Activated naive CD4-positive, alpha-beta T cell treated with anti-CD3 and anti-CD28 coated beads, Interleukin-2, amount 10 ng/mL, durations not matched to agents 7 days and 5 days (primary cell): ENCODE results near the gene GNG7.
A peak's percentile ranks its signal among the peaks of the same experiment; 100 is the strongest.
"Not testable (repeated sequence)": the region's sequence is repeated elsewhere in the genome, so short reads cannot be mapped to it uniquely, and the experiment has no call there.

Experiments used
- CTCF ChIA-PET: fragments of 350-600 bp; sonication (Branson Sonifier 250); formaldehyde crosslinking; loops from one replicate; lab custom pipeline; 2021; ENCODE audit warnings: antibody characterized with exemption; lab: Charles Lee
- DNase-seq: peaks from one replicate; pipeline ENCODE4 v3.0.0-alpha.2; 2020
- H3K27ac Mint-ChIP-seq: one replicate; pipeline ENCODE4 v1.8.0; 2021; ENCODE audit warnings: mild to moderate bottlenecking, moderate library complexity, mixed read lengths
- H3K27me3 Mint-ChIP-seq: one replicate; pipeline ENCODE4 v1.8.0; 2021; ENCODE audit warnings: mild to moderate bottlenecking, mixed read lengths
- H3K36me3 Mint-ChIP-seq: one replicate; pipeline ENCODE4 v1.8.0; 2021; ENCODE audit warnings: mixed read lengths
- H3K4me1 Mint-ChIP-seq: one replicate; pipeline ENCODE4 v1.8.0; 2021; ENCODE audit warnings: mixed read lengths
- H3K4me3 Mint-ChIP-seq: one replicate; pipeline ENCODE4 v1.8.0; 2021; ENCODE audit warnings: mild to moderate bottlenecking, moderate library complexity, mixed read lengths
- H3K9me3 Mint-ChIP-seq: one replicate; pipeline ENCODE4 v1.8.0; 2021; ENCODE audit warnings: mixed read lengths

GNG7 gene

GRCh38 chr19:2514981-2515518 is 187.4 kb downstream of the GNG7 start:
- CTCF ChIA-PET: interaction anchor here (1.2 kb wide), 1 partner anchor 65 kb away, joined by 4 read pairs; no protein-coding TSS in a partner anchor
- H3K4me3 Mint-ChIP-seq: no peak overlapping the region
- H3K27ac Mint-ChIP-seq: no peak overlapping the region
- DNase-seq: no peak
- H3K36me3 Mint-ChIP-seq: no peaks in the 10 kb centered on the region
- H3K9me3 Mint-ChIP-seq: no peaks in the 10 kb centered on the region
- H3K27me3 Mint-ChIP-seq: peaks cover 39% of the 10 kb centered on the region
- H3K4me1 Mint-ChIP-seq: peaks cover 8% of the 10 kb centered on the region

- peaks cover 8% of the 10 kb centered on the region for H3K4me1 Mint-ChIP-seq
- no peak overlapping the region for H3K4me3 Mint-ChIP-seq
- no peak overlapping the region for H3K27ac Mint-ChIP-seq
- DNase-seq: no peak
- H3K27me3 Mint-ChIP-seq: peaks cover 29% of the 10 kb centered on the region
- H3K9me3 Mint-ChIP-seq: peaks cover 2% of the 10 kb centered on the region
- CTCF ChIA-PET: no interaction called here
- H3K36me3 Mint-ChIP-seq: no peaks in the 10 kb centered on the region
These were observed 189.7 kb downstream of the GNG7 start for GRCh38 chr19:2512523-2513431.

- H3K9me3 Mint-ChIP-seq: peaks cover 2% of the 10 kb centered on the region
- no peak for DNase-seq
- H3K4me3 Mint-ChIP-seq: no peak overlapping the region
- H3K36me3 Mint-ChIP-seq: no peaks in the 10 kb centered on the region
- peaks cover 16% of the 10 kb centered on the region for H3K4me1 Mint-ChIP-seq
- H3K27me3 Mint-ChIP-seq: peaks cover 31% of the 10 kb centered on the region
- CTCF ChIA-PET: no interaction called here
- no peak overlapping the region for H3K27ac Mint-ChIP-seq
These were observed 190.5 kb downstream of the GNG7 start for GRCh38 chr19:2511991-2512390.

- DNase-seq: no peak
- Mint-ChIP-seq H3K27ac (no peak overlapping the region), H3K36me3 (no peaks in the 10 kb centered on the region), H3K9me3 (peaks cover 2% of the 10 kb centered on the region), H3K27me3 (peaks cover 28% of the 10 kb centered on the region), H3K4me3 (no peak overlapping the region), H3K4me1 (peaks cover 18% of the 10 kb centered on the region)
- CTCF ChIA-PET: no interaction called here
These were observed 190.9 kb downstream of the GNG7 start for GRCh38 chr19:2511570-2511969.

GRCh38 chr19:2509096-2509495 is 193.4 kb downstream of the GNG7 start:
- H3K4me3 Mint-ChIP-seq: no peak overlapping the region
- peaks cover 30% of the 10 kb centered on the region for H3K4me1 Mint-ChIP-seq
- CTCF ChIA-PET: no interaction called here

GRCh38 chr19:2507109-2507508 is 195.4 kb downstream of the GNG7 start:
- peak; percentile 74 for DNase-seq
- Mint-ChIP-seq H3K4me1 (peaks cover 46% of the 10 kb centered on the region), H3K27ac (peak overlapping the region; percentile 97), H3K4me3 (no peak overlapping the region), H3K27me3 (peaks cover 15% of the 10 kb centered on the region), H3K9me3 (peaks cover 2% of the 10 kb centered on the region), H3K36me3 (no peaks in the 10 kb centered on the region)
- CTCF ChIA-PET: interaction anchor here (0.9 kb wide), 1 partner anchor 8 kb away, joined by 3 read pairs; no protein-coding TSS in a partner anchor

More at GRCh38 chr19:2509096-2509495, 193.4 kb downstream of the GNG7 start:
- Mint-ChIP-seq H3K27ac (peak overlapping the region; percentile 65), H3K36me3 (no peaks in the 10 kb centered on the region), H3K27me3 (peaks cover 18% of the 10 kb centered on the region), H3K9me3 (peaks cover 2% of the 10 kb centered on the region)
- DNase-seq: no peak

- H3K4me1 Mint-ChIP-seq: peaks cover 49% of the 10 kb centered on the region
- not testable (repeated sequence) for H3K4me3 Mint-ChIP-seq
- CTCF ChIA-PET: interaction anchor here (0.9 kb wide), 1 partner anchor 8 kb away, joined by 3 read pairs; no protein-coding TSS in a partner anchor
These were observed 195.8 kb downstream of the GNG7 start for GRCh38 chr19:2506656-2507055.

GRCh38 chr19:2503521-2504109 is 198.9 kb downstream of the GNG7 start:
- H3K9me3 Mint-ChIP-seq: no peaks in the 10 kb centered on the region
- H3K27ac Mint-ChIP-seq: peak overlapping the region; percentile 98
- H3K4me1 Mint-ChIP-seq: peaks cover 59% of the 10 kb centered on the region
- H3K27me3 Mint-ChIP-seq: peaks cover 26% of the 10 kb centered on the region
- CTCF ChIA-PET: interaction anchor here (1.0 to 1.3 kb wide), 3 partner anchors 25 to 108 kb away, joined by 3 to 4 read pairs (median 4); no protein-coding TSS in a partner anchor
- peak overlapping the region; percentile 55 for H3K4me3 Mint-ChIP-seq
- no peaks in the 10 kb centered on the region for H3K36me3 Mint-ChIP-seq
- DNase-seq: peak; percentile 76

More at GRCh38 chr19:2506656-2507055, 195.8 kb downstream of the GNG7 start:
- H3K27me3 Mint-ChIP-seq: peaks cover 15% of the 10 kb centered on the region
- not testable (repeated sequence) for H3K36me3 Mint-ChIP-seq, H3K9me3 Mint-ChIP-seq, DNase-seq
- peak overlapping the region; percentile 97 for H3K27ac Mint-ChIP-seq

GRCh38 chr19:2500841-2501261 is 201.6 kb downstream of the GNG7 start:
- Mint-ChIP-seq H3K36me3 (no peaks in the 10 kb centered on the region), H3K9me3 (no peaks in the 10 kb centered on the region), H3K27ac (no peak overlapping the region), H3K4me3 (no peak overlapping the region), H3K4me1 (peaks cover 59% of the 10 kb centered on the region), H3K27me3 (peaks cover 22% of the 10 kb centered on the region)
- no peak for DNase-seq
- CTCF ChIA-PET: no interaction called here

- Mint-ChIP-seq H3K4me1 (peaks cover 57% of the 10 kb centered on the region), H3K4me3 (no peak overlapping the region), H3K27ac (no peak overlapping the region), H3K27me3 (peaks cover 23% of the 10 kb centered on the region), H3K9me3 (no peaks in the 10 kb centered on the region), H3K36me3 (no peaks in the 10 kb centered on the region)
- DNase-seq: no peak
- CTCF ChIA-PET: no interaction called here
These were observed 202.3 kb downstream of the GNG7 start for GRCh38 chr19:2500156-2500555.

GRCh38 chr19:2497186-2497585 is 205.3 kb downstream of the GNG7 start:
- no peak for DNase-seq
- Mint-ChIP-seq H3K36me3 (no peaks in the 10 kb centered on the region), H3K9me3 (no peaks in the 10 kb centered on the region), H3K4me3 (no peak overlapping the region), H3K4me1 (peaks cover 52% of the 10 kb centered on the region), H3K27ac (no peak overlapping the region), H3K27me3 (peaks cover 41% of the 10 kb centered on the region)
- CTCF ChIA-PET: no interaction called here

GRCh38 chr19:2495651-2496316 is 206.7 kb downstream of the GNG7 start:
- Mint-ChIP-seq H3K4me1 (peaks cover 60% of the 10 kb centered on the region), H3K4me3 (peak overlapping the region; percentile 64), H3K9me3 (no peaks in the 10 kb centered on the region), H3K27me3 (peaks cover 55% of the 10 kb centered on the region), H3K27ac (peak overlapping the region; percentile 67), H3K36me3 (no peaks in the 10 kb centered on the region)
- CTCF ChIA-PET: interaction anchor here (0.5 kb wide), 1 partner anchor 629 kb away, joined by 3 read pairs; no protein-coding TSS in a partner anchor
- DNase-seq: no peak

GRCh38 chr19:2495130-2495641 is 207.3 kb downstream of the GNG7 start:
- Mint-ChIP-seq H3K4me3 (peak overlapping the region; percentile 68), H3K9me3 (no peaks in the 10 kb centered on the region), H3K27me3 (peaks cover 59% of the 10 kb centered on the region), H3K4me1 (peaks cover 63% of the 10 kb centered on the region), H3K27ac (peak overlapping the region; percentile 58), H3K36me3 (no peaks in the 10 kb centered on the region)
- DNase-seq: peak; percentile 64
- CTCF ChIA-PET: interaction anchor here (0.5 to 0.8 kb wide), 2 partner anchors 116 to 630 kb away, joined by 3 read pairs; no protein-coding TSS in a partner anchor
